Transverse colon (tissue), 4 donors: ENCODE results near the gene SNRK. TPM values are rescaled to one million over a fixed set of nuclear protein-coding genes. Genes with fewer than 3 reads are reported as not detected.

Experiments
- DNase-seq: peaks from one replicate; pipeline ENCODE4 v3.0.0-alpha.2; 2019
- H3K27ac ChIP-seq, 4 donors: fragments of 200-600 bp; sonication (generic); 2 replicates each; pipeline ENCODE4 v1.5.1; 2016 to 2018; ENCODE audit warnings: inconsistent platforms in 4 of 4
- H3K27me3 ChIP-seq: fragments of 200-600 bp; sonication (generic); 2 replicates; pipeline ENCODE4 v1.5.1; 2017; ENCODE audit warnings: inconsistent platforms
- H3K36me3 ChIP-seq, 4 donors: fragments of 200-600 bp; sonication (generic); 2 replicates each; pipeline ENCODE4 v1.5.1; 2017 to 2019; ENCODE audit warnings: inconsistent platforms in 4 of 4
- H3K4me1 ChIP-seq, 4 donors: fragments of 200-600 bp; sonication (generic); 2 replicates each; pipeline ENCODE4 v1.5.1; 2017 to 2020; ENCODE audit warnings: inconsistent platforms in 4 of 4
- H3K4me3 ChIP-seq, 4 donors: fragments of 200-600 bp; sonication (generic); 1 replicate in 1 of 4; 2 replicates in 3 of 4; pipeline versions ENCODE4 v1.5.1 to v1.6.1; 2017 to 2019; ENCODE audit warnings: inconsistent platforms in 4 of 4
- H3K9me3 ChIP-seq, 2 donors: fragments of 200-600 bp; sonication (generic); 2 replicates each; pipeline ENCODE4 v1.5.1; 2017 to 2019; ENCODE audit warnings: inconsistent platforms in 2 of 2
- EP300 ChIP-seq: sonication (generic); formaldehyde crosslinking; IDR thresholded peaks from one replicate; pipeline ENCODE4 v1.6.1; 2017; ENCODE audit warnings: antibody characterized with exemption, low read depth
- POLR2A ChIP-seq: fragments of 450-650 bp; IDR thresholded peaks from one replicate; pipeline ENCODE4 v1.6.1; 2016; ENCODE audit warnings: antibody characterized with exemption, mild to moderate bottlenecking, moderate library complexity
- POLR2AphosphoS5 ChIP-seq, 3 donors: sonication (generic); formaldehyde crosslinking; IDR thresholded peaks; one replicate each; pipeline ENCODE4 v1.6.1; 2016; ENCODE audit warnings: antibody characterized with exemption in 3 of 3
- WGBS, 2 donors: methylation state at CpG; one replicate each; pipeline ENCODE4 v1.1.5; 2018; ENCODE audit warnings: low coverage in 1 of 2; 5-methylcytosine and 5-hydroxymethylcytosine counted together
- in situ Hi-C, 4 donors: fragments of 200-750 bp; cut with MboI; loops; one replicate each; pipeline versions ENCODE4 v1.15.0 to v1.15.1; 2017; ENCODE audit warnings: low sequenced_read_pairs in 3 of 4, low pct_ligation_motif_present in 1 of 4, low pct_unique_long_range_greater_than_20kb in 1 of 4
- intact Hi-C: fragments of 100-400 bp; cut with DNase I; formaldehyde crosslinking; loops from one replicate; pipeline ENCODE4 v1.15.1; 2023; ENCODE audit warnings: low total_unique reads
- total RNA-seq, 4 donors: library from RNA; depleted of rRNA; stranded (reverse); fragments of >200 nt; gene quantifications; one replicate each; pipeline ENCODE4 v1.1.0, GENCODE V29; 2016
- TF ChIP-seq, protein P1 (sequence below), 5 experiments: fragments of 200-600 bp in 3 of 5; fragments of 450-650 bp in 2 of 5; sonication (generic) in 3 of 5; IDR thresholded peaks; 1 replicate in 2 of 5; 2 replicates in 3 of 5; pipeline ENCODE4 v1.5.1; 2016 to 2017; ENCODE audit warnings: antibody characterized with exemption in 5 of 5, inconsistent platforms in 3 of 5, mild to moderate bottlenecking in 2 of 5, moderate library complexity in 1 of 5

SNRK gene
- total RNA-seq, 4 donors from 2014 or later, result 29.9 to 43.3 (median 31.7) TPM

DNA sequence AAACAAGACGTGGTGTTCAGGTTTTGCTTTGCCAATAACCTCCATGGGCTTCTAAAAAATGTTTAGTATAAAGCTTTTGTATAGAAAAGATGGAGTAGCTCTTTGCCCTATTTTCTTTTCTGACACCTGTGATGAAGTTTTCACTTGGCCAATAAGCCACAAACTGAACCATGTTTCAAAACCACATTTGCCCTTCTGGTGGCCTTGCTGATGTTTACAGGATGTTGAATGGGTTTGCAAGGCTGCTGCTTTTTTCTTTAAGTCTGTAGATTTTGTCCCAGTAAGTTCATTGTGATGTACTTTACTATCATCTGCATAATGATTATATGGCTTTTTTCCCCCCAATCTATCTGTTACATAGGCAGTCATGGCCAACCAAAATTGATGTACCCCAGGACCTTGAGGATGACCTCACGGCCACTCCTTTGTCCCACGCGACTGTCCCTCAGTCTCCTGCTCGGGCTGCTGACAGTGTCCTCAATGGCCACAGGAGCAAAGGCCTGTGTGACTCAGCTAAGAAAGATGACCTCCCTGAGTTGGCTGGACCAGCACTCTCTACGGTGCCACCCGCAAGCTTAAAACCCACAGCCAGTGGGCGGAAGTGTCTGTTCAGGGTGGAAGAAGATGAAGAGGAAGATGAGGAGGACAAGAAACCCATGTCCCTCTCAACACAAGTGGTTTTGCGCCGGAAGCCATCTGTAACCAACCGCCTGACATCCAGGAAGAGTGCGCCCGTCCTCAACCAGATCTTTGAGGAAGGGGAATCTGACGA lies 60.8 kb downstream of the SNRK start:
- peak overlapping the region in 1 of 4 donors; percentile 39 for H3K27ac ChIP-seq

GRCh38 chr3:43347774-43348173 lies 61.4 kb downstream of the SNRK start:
- in situ Hi-C loops, result no loop called here

More for the DNA sequence above, 60.8 kb downstream of the SNRK start:
- WGBS, 2 donors, result 60 to 91% methylated on average over 1 to 14 of the region's 14 CpGs
- TF ChIP-seq POLR2A, result no peak
- no peak for TF ChIP-seq EP300
- no peak for TF ChIP-seq POLR2AphosphoS5 (IDR thresholded peaks at IDR 0.05)
- TF ChIP-seq, protein P1, sequence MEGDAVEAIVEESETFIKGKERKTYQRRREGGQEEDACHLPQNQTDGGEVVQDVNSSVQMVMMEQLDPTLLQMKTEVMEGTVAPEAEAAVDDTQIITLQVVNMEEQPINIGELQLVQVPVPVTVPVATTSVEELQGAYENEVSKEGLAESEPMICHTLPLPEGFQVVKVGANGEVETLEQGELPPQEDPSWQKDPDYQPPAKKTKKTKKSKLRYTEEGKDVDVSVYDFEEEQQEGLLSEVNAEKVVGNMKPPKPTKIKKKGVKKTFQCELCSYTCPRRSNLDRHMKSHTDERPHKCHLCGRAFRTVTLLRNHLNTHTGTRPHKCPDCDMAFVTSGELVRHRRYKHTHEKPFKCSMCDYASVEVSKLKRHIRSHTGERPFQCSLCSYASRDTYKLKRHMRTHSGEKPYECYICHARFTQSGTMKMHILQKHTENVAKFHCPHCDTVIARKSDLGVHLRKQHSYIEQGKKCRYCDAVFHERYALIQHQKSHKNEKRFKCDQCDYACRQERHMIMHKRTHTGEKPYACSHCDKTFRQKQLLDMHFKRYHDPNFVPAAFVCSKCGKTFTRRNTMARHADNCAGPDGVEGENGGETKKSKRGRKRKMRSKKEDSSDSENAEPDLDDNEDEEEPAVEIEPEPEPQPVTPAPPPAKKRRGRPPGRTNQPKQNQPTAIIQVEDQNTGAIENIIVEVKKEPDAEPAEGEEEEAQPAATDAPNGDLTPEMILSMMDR (IDR thresholded peaks at IDR 0.05), result no peak
- Histone ChIP-seq H3K27me3 (no peaks in the 10 kb centered on the region), H3K4me3 (no peak overlapping the region), H3K4me1 (peaks cover 0 to 11% (median 2%) of the 10 kb centered on the region in 4 donors), H3K36me3 (peaks cover 0 to 44% (median 21%) of the 10 kb centered on the region in 4 donors), H3K9me3 (peaks cover 0 to 3% of the 10 kb centered on the region in 2 donors)
- intact Hi-C loops (no loop called here), in situ Hi-C loops (no loop called here)
- DNase-seq, result peak; percentile 33

DNA sequence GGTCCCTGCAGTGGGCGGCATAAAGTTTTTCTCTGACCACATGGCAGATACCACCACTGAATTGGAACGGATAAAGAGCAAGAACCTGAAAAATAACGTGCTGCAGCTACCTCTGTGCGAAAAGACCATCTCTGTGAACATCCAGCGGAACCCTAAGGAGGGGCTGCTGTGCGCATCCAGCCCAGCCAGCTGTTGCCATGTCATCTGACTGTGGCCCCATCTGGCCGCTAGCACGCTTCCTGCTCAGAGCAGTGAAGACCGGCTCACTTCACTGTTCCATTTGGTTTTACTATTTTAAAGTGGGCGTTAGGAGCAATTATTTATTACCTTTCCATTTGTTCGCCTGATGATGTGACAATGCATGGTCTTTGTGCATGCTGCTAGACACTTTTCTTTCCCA lies 62.0 kb downstream of the SNRK start:
- Histone ChIP-seq H3K36me3 (peaks cover 0 to 40% (median 17%) of the 10 kb centered on the region in 4 donors), H3K9me3 (peaks cover 3 to 10% of the 10 kb centered on the region in 2 donors), H3K4me3 (no peak overlapping the region), H3K27me3 (no peaks in the 10 kb centered on the region), H3K4me1 (peaks cover 0 to 11% (median under 1%) of the 10 kb centered on the region in 4 donors), H3K27ac (no peak overlapping the region)
- WGBS, 2 donors, result 93 to 94% methylated on average over 6 to 11 of the region's 11 CpGs
- in situ Hi-C loops (no loop called here), intact Hi-C loops (no loop called here)
- TF ChIP-seq POLR2A, result no peak
- TF ChIP-seq, protein P1 (IDR thresholded peaks at IDR 0.05), result no peak
- no peak for TF ChIP-seq EP300
- TF ChIP-seq POLR2AphosphoS5 (IDR thresholded peaks at IDR 0.05), result no peak
- no peak for DNase-seq

More at GRCh38 chr3:43347774-43348173, 61.4 kb downstream of the SNRK start:
- intact Hi-C loops, result no loop called here
- TF ChIP-seq POLR2AphosphoS5 (IDR thresholded peaks at IDR 0.05) (no peak), POLR2A (no peak), EP300 (no peak)
- TF ChIP-seq, protein P1 (IDR thresholded peaks at IDR 0.05), result no peak
- Histone ChIP-seq H3K27me3 (no peaks in the 10 kb centered on the region), H3K4me1 (peaks cover 0 to 11% (median 2%) of the 10 kb centered on the region in 4 donors), H3K4me3 (no peak overlapping the region), H3K27ac (peak overlapping the region in 1 of 4 donors; percentile 39), H3K9me3 (peaks cover under 1 to 9% of the 10 kb centered on the region in 2 donors), H3K36me3 (peaks cover 0 to 43% (median 19%) of the 10 kb centered on the region in 4 donors)
- 95 to 96% methylated on average over 7 to 19 of the region's 20 CpGs for WGBS, 2 donors
- DNase-seq, result no peak

DNA sequence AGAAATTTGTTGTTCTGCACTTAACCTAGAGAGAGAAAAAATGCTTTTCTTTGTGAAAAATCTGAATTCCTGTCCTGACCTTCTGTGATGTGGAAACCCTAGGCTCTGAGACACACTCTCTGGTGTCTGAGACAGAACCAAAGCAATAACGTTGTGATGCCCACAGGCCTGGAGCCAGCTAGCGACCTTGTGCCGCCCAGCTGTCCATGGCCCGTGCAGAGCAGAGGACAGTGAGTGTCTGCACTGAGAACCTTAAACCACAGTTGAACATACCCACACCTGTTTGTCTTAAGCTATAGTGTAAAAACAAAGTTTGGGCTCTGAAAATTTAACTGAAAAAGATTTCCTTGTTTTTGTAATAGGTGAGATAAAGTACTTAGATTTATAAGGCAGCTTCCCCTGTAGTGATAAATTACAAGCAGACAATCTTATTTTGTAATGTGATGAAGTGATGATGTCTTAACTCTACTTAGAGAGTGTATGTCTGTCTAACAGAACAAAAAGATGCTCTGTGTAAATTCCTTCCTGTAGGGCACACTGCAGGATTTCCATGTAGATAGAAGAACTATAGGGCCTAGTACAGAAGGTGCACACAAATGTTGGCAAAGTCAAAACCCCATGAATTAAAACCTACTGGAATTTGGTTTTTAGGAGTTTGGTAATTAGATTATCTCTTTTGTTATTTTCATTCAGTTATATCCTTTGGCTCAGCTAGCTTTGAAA lies 62.7 kb downstream of the SNRK start:
- intact Hi-C loops (no loop called here), in situ Hi-C loops (no loop called here)
- Histone ChIP-seq H3K27ac (no peak overlapping the region), H3K4me1 (peaks cover 0 to 11% (median 0%) of the 10 kb centered on the region in 4 donors), H3K27me3 (no peaks in the 10 kb centered on the region), H3K4me3 (no peak overlapping the region), H3K36me3 (peaks cover 0 to 34% (median 15%) of the 10 kb centered on the region in 4 donors), H3K9me3 (peaks cover 3 to 10% of the 10 kb centered on the region in 2 donors)
- 88 to 95% methylated on average over 4 of the region's 4 CpGs for WGBS, 2 donors
- no peak for DNase-seq
- TF ChIP-seq EP300 (no peak), POLR2A (no peak), POLR2AphosphoS5 (IDR thresholded peaks at IDR 0.05) (no peak)
- TF ChIP-seq, protein P1 (IDR thresholded peaks at IDR 0.05), result no peak
